ENCODE data around the gene BCL6B.

BCL6B gene

GRCh38 chr17:7063518-7064094 lies 40.8 kb downstream of the BCL6B start:
- DNase-seq = no peak

- no peak for DNase-seq
These were observed 41.4 kb downstream of the BCL6B start for GRCh38 chr17:7064261-7064660.

- DNase-seq = no peak
These were observed 44.3 kb downstream of the BCL6B start for GRCh38 chr17:7067198-7067597.

- no peak for DNase-seq
These were observed 45.4 kb downstream of the BCL6B start for GRCh38 chr17:7068268-7068667.

- no peak for DNase-seq
These were observed 47.9 kb downstream of the BCL6B start for GRCh38 chr17:7070712-7071111.

GRCh38 chr17:7072406-7072805 lies 49.6 kb downstream of the BCL6B start:
- no peak for DNase-seq

GRCh38 chr17:7074931-7075330 lies 52.1 kb downstream of the BCL6B start:
- no peak for DNase-seq

GRCh38 chr17:7077911-7078546 lies 55.2 kb downstream of the BCL6B start:
- DNase-seq = no peak

DNA sequence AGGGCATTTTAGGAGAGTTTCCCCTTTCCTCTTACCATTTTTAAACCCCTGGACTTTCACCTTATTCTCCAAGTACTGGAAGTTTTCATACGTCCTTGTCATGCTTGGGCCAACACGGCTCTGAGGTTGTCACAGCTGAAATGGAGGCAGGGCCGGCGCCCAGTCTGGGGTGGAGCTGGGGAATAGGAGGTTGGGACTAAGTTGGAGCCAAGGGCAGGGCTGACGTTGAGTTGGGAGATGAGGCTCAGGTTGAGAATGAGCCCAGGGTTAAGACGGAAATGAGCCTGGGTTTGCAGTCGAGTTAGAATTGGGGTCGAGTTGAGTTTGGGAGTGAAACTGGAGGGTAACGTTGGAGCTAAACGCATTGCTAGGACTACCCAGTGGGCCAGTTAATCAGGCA lies 55.9 kb downstream of the BCL6B start:
- no peak for DNase-seq
